NCI-H146 treated with DMSO at 0.1 percent for 48 hours (cell line): ENCODE measurements around the gene PTPRG.
"Not testable (repeated sequence)": the region's sequence is repeated elsewhere in the genome, so short reads cannot be mapped to it uniquely, and the experiment has no call there.

Experiments used
- DNase-seq: peaks from one replicate; lab custom pipeline; 2025; ENCODE audit not compliant: unreplicated experiment; lab: John Stamatoyannopoulos, UW

PTPRG gene

DNA sequence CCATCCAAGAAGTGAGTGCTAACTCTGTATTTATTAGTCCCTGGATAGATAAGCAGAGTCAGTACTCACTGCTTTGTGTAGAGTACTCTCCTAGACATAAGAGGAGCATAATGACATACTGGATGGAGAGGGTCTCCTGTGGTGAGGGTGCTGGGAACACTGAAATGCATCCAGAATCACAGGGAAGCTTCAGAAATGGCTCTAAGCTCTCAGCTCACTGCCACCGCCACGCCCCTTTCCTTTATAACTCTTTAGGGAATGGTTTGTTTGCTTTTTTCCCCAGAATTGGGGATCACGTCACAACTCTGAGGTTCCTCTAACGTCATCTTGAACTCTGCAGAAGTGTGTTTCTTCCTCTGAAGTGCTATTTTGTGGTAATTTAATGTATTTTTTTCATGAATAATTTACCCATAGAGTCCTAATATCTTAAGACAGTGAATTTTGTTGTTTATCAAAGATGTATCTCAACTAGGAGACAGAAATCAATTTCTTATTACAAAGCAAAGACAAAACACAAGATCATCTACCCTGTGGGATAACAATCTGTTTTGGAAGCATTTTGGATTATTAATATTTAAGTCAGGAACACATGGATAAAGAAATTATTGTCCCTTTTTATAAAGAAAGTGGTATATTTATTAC, 154.6 kb downstream of the PTPRG start:
- DNase-seq: no peak

DNA sequence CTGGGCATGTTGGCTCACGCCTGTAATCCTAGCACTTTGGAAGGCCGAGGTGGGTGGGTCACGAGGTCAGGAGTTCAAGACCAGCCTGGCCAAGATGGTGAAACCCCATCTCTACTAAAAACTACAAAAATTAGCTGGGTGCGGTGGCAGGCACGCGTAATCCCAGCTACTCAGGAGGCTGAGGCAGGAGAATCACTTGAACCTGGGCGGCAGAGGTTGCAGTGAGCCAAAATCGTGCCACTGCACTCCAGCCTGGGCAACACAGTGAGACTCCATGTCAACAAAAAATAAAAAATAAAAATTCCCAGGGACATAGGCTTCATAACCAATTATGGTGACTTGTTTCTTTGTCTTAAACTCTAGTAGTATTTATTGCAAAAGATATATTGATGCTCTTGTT, 155.3 kb downstream of the PTPRG start:
- DNase-seq: not testable (repeated sequence)

DNA sequence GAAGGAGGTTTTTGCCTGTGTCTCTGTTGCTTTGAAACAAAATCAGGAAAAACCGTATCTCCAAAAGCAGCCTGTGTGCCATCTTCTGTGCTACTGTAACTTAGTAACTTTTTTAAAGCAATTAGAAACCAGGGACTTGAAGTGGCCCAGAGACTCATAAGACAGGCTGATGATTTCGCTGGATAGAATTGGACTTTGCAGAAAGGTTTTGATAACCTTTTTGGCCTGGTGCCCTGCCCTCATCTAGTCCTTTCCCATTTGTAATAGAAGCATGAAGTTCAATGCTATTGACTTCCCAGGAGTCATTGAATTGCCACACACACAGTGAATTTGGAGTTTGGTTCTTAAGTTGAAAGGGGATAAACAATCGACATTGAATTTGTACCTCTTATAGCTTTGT, 157.2 kb downstream of the PTPRG start:
- no peak for DNase-seq

GRCh38 chr3:61719278-61719977, 158.1 kb downstream of the PTPRG start:
- no peak for DNase-seq

DNA sequence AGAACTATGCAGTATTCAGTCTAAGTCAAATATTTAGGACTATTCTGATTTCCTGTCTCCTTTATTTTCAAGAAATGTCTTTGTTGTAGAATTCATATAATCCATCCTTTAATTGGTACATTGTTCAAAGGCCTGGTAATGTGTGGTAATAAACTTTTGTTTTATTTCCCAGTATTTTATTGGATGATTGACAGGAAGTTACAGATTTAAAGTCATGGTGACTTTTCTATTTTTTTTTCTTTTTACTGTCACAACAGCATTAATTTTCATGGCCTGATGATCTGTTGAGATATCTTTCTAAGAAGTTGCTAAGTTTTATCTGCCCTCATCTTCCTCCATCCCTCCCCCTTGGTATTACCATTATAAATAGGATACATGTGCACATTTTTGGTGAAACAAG, 161.7 kb downstream of the PTPRG start:
- no peak for DNase-seq

GRCh38 chr3:61724183-61724582, 162.8 kb downstream of the PTPRG start:
- no peak for DNase-seq

GRCh38 chr3:61724801-61725200, 163.4 kb downstream of the PTPRG start:
- no peak for DNase-seq

- DNase-seq: no peak
Measured at GRCh38 chr3:61725851-61726333, 164.5 kb downstream of the PTPRG start.

DNA sequence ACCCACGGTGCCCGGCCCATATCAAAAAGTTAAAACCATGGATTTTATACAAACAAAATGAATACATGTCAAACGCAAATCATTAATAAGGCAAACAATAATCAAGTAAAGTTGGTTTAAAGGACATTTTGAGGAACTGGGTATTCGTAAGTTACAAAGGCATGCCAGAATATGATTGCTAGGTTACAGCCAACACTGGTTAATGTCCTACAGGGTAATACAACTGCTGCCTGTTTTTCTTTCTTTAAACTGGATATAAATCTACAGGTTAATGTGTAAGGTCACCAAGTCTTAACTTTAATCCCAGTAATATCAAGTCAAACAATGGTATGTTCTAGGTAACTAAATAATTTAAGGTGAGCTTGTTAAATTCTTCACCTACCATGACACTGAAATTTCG, 166.1 kb downstream of the PTPRG start:
- DNase-seq: no peak

DNA sequence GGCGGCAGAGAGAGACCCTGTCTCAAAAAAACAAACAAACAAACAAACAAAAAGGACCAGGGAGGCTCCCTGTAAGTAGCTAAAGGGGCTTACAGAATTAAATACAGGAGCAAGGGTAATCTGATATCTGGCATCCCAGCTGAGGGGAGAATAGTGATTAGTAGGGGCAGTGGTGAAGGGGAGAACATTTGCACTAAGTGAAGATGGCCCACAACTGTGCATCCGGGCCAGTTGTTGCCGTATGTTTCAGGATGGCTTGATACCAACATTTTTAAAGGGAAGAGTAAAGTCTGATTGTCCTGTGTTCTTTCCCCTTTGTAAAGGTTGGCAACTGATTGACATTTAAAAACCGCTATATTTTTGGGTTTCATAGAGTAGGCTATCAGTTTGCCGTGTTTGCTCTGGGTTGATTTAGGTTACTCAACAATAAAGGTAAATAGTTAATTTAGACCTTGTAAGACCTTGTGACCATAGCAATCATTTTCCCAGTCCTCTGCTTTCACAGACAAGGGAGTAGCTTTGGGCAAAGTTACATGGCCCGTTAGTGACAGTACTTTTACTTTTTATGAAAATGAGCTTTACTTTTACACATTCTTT, 167.8 kb downstream of the PTPRG start:
- DNase-seq: no peak

GRCh38 chr3:61730056-61730455, 168.7 kb downstream of the PTPRG start:
- no peak for DNase-seq

DNA sequence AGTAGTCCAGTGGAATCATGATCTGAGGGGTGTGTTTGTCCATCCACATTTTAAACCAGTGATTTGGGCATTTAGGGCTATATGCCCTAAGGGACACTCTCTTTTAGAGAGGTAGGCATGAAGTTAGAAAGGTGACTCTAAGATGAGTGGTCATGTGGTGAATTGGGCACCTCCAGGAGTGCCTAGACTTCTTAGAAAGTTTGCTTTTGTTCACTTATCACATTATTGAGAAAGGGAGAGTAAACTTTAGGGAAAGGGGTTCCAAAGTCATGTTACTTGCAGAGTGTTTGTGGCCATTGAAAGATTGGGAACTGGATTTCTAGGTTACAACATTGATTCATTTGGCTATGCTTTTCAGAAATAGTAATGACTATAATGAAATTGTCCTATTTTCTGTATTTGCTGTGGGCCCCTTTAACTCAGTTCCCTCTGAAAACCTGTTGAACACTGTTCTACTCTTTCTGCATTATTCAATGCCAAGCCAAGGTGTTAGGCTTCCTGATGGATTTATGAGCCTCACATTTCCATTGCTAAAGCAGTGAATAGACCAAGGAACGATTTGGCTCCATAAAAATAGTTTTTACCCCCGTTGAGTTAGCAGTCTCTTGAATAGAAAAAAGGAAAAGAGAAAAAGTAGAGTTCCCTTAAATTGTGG, 169.3 kb downstream of the PTPRG start:
- DNase-seq: no peak

- DNase-seq: no peak
Measured at GRCh38 chr3:61733000-61733399, 171.6 kb downstream of the PTPRG start.

DNA sequence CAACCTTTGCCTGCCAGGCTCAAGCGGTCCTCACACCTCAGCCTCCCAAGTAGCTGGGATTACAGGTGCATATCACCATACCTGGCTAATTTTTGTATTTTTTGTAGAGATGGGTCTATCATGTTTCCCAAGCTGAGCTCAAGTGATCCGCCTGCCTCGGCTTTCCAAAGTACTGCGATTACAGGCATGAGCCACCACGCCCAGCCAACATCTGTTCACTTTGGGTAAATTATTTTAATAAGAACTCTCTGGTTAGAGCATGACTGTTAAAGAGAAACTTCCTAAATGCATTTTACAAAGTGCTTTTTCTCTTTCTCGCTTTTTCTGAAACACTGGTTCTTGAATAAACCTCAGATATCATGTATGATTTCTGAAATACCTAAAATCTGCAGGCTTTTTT, 172.5 kb downstream of the PTPRG start:
- no peak for DNase-seq

- no peak for DNase-seq
Measured at GRCh38 chr3:61734749-61735686, 173.6 kb downstream of the PTPRG start.

DNA sequence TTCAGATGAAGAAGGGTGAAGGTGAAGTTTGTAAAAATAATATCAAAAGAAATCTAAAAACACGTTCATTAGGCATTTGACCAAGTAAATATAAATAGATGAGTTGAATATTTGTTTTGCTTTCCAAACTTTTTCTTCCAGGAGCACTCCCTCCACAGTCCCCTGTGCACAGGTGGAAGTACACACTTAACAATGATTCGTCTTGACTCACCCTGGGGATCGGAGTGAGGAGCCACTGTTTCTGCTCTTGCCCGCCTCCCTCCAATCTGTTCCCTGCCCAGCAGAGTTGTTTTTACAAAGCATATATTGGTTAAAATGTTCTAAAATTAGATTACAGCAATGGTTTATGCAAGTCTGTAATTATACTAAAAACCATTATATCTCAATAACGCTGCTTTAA, 175.1 kb downstream of the PTPRG start:
- DNase-seq: no peak

DNA sequence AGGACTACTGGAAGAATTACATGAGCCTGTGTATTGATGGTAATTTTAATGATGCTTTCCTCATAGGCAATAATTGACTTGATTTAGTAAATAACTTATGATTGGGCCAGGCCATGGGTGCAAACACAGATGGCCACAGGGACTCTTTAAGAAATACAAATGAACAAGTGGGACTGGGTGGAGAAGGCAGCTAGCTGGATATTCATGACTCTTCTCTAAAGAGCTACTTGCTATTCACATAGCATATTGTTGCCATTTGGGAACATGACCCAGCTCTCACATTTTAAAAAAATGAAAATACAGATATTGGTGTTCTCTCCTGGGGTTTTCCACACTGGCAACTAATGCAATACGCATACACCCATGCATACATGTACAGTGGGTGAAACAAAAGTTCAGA, 178.3 kb downstream of the PTPRG start:
- no peak for DNase-seq

GRCh38 chr3:61740494-61740893, 179.1 kb downstream of the PTPRG start:
- no peak for DNase-seq

- no peak for DNase-seq
Measured at GRCh38 chr3:61741551-61741950, 180.2 kb downstream of the PTPRG start.

GRCh38 chr3:61742006-61742405, 180.6 kb downstream of the PTPRG start:
- no peak for DNase-seq

DNA sequence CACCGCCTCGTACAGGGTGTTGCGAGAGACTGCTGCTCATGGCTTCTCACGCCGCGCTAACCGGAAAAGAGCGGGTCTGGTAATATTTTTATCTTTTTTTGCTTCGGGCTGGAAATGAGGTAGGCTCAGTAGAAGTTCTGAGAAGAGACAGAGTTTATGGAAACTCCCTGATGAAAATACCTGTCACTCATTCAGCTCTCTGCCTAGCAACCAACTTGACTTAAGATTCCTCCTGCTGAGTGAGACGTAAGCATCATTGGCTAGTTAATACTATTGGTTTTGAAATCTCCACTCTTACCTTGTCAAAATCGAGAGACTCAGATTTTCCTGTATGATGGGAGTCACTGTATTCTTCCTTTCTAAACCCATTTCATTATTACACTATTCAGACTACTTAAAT, 181.7 kb downstream of the PTPRG start:
- no peak for DNase-seq
